D341Med (cell line): Measurements from ENCODE around the gene PCNP.
"Not testable (repeated sequence)": the region's sequence is repeated elsewhere in the genome, so short reads cannot be mapped to it uniquely, and the experiment has no call there.

ENCODE experiments used
- DNase-seq: peaks from one replicate; pipeline ENCODE4 v3.0.0; 2012; ENCODE audit warnings: low spot score

The PCNP gene, protein sequence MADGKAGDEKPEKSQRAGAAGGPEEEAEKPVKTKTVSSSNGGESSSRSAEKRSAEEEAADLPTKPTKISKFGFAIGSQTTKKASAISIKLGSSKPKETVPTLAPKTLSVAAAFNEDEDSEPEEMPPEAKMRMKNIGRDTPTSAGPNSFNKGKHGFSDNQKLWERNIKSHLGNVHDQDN

DNA sequence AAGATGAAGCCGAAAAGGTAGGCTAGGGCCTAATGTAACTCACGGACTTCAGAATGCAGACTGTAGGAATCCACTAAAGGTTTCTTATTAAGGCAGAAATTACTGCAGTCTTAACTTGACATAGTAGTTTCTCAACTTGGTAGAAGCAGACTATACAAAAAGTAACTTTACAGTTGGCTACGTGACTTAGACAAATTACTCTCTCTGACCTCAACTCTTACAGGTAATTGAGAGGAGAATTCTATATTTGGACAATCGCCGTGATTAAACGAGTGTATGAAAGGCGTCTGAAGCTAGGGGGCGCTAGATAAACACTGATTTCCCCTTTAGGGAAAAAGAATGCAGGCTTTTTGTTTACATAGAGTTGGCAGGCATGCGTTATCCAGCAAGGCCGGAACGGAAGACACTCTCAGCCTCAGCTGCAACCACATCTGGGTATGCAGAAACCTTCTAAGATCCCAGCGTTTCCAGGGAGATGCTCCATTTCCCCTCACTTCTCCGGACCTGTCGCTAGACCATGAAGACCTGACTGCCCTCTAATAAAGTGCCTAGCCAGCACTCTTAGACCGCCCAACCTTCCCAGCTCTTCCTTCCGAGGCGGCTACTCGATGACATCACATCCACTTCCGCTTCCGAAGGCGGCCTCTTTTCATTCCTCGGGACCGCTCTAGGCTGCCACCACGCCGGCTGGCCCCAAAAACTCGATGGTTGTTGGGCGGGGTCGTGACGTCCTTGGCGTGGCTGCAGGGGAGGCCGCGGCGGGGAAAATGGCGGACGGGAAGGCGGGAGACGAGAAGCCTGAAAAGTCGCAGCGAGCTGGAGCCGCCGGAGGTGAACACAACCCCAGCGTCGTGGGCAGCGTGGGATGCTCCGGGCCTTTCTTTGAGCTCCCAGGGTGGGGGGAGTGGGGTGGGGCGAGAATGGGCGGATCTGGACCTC, at the start of gene PCNP:
Gene PCNP, plus strand, starts transcription at position 732 of the 939 bp plus-strand sequence. Its CDS starts 36 bp downstream, at position 768.
- peak; percentile 95 for DNase-seq

DNA sequence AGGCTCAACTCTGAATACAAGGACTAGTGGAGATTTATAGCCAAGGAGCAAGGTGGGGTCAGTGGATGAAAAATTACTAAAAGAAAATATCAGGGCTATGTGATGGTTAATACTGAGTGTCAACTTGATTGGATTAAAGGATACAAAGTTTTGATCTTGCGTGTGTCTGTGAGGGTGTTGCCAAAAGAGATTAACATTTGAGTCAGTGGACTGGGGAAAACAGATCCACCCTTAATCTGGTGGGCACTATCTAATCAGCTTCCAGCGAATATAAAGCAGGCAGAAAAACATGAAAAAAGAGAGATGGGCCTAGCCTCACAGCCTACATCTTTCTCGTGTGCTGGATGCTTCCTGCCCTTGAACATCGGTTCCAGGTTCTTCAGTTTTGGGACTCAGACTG, 46.5 kb upstream of the PCNP start:
- DNase-seq = no peak

DNA sequence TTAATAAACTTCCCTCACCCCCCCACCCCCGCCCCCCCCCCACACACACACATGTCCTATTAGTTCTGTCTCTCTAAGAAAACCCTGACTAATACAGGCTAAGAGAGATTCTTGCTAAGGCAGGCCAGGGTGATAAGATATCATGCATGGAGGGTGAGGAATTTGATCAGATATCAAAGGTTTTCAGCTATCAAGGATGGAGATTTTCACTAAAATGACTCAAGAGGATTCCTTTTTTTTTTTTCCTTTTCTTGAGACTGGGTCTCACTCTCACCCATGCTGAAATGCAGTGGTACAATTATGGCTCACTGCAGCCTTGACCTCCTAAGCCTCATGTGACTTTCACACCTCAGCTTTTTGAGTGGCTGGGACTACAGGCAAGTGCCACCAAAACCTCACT, 46.1 kb upstream of the PCNP start:
- no peak for DNase-seq

DNA sequence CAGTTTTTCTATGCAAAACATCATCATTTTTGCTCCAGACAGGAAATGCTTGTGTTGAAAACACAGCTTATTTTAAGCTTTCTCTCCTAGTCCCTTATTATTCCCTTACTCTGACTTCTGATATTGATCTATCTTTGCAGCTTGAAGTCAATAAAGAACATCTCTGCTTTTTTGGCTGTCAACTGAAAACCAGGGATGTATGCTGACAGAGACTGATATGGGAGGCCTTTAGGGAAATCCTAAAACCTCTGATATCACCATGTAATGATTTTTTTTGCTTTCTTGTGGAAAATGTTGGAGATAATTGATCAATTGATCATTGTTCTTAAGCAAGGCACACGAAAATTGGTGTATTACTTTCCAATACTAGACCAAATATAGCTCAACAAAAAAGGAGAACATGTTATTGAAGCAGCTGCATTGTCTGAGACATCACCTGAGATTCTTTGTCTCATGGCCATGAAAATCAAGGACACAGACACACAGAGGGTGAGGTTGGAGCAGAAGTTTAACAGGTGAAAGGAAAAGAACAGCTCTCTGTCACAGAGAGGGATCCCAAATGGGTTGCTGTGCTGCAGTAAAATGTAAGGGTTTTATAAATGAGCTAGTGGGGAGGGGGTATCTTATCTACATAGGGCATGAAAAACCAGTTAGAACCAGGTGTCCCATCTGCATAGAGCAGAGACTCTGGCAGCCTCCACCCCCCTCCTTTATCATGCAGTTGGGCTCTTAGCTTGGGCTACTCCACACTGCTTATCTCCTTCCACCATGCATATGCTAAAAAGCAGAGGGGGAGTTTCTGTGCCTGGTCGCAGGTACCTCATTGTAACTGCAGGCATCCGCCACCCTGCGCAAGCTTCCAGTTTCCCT, 43.9 kb upstream of the PCNP start:
- no peak for DNase-seq

DNA sequence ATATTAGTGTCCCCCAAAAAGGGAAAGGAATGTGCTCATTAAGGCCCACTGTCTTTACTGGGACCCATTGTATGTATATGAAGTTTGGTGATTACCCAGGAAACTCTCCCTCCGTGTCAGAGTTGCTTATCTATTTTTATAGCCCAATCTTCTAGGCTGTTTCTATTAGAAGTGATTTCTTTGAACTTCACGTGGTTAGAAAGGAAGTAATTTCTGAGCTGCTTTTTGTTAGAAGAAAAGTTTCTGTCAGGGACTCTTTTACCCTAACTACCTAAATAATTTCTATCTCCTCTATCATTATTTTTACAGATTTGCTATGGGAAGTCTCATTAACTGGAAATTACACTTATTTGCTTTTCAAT, 43.3 kb upstream of the PCNP start:
- DNase-seq = no peak

DNA sequence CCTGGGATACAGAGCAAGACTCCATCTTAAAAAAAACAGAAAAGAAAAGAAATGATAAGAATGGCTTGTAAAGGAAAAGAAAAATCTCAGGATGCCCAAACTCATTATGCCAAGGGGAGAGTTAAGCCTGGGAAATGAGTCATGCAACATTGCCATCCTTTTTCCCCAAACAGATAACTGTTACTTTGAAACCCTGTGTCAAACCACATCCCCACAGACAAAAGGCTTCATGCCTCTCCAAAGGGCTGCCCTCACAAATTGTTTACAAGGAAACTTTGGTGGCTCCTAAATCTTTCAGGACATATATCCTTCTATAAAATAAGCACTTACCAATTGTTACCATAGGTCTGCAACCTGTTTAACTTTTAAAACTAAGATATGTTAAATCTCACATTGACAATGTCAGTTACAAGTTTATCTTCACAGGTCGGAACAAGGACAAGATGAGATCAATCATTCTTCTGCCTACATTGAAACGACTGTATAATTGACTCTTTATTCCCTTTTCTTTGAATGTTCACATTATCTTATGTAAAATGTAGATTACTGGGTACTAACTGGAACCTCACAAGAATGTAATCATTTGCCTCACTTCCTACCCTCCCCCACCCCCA, 42.4 kb upstream of the PCNP start:
- DNase-seq = no peak

DNA sequence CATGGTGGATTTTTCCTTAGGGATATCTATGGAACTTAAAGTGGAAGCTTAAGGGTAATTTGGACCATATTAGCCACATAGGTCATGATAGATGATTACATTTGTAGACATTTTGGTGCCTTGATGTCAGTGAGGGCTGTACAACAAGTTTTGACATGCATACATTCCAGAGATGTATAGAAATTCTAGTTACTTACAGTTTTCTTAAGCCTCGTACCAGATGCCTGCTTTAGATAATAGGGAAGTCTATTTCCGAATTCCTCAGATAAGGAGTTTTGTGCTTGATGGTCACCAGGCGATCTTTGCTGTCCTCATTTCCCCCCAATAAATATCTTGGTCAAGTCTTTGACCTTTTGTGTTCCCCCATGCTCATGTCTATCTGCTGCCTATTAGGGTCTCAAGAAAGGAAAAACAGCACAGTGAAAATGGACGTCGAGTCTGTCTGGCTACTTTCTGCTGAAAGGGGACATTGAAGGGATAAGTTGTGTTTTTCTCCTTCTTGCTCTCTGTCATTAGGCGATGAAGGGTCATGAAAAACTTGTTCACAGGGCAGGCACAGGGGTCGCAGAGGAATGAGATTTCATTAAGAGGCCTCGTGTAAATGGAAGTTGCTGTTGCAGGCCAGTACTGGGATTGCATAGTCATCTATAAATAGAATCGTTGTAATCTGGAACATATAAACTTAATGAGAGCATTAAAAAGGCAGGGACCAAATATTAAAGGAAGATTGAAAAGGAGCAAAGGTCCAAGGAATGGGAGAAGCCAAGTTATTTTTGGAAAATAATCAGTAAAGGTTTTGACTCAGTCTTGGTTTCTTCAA, 41.0 kb upstream of the PCNP start:
- DNase-seq = no peak

DNA sequence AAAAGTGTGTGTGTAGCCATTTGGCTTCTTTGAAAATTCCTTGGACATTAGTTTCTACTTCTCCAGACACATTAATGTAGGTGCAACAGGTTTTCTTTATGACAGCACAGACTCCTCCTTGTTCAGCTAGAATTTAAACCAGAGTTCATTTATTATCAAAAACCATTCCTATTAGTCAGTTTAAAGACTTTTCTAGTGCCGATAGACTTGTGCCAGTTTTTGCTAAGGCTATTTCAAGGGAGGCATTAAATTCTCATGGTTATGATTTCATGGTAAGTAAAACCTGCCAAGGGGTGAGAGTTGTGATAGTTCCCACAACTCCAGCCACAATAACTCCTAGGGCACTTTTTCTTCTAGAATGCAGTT, 40.4 kb upstream of the PCNP start:
- DNase-seq = no peak

DNA sequence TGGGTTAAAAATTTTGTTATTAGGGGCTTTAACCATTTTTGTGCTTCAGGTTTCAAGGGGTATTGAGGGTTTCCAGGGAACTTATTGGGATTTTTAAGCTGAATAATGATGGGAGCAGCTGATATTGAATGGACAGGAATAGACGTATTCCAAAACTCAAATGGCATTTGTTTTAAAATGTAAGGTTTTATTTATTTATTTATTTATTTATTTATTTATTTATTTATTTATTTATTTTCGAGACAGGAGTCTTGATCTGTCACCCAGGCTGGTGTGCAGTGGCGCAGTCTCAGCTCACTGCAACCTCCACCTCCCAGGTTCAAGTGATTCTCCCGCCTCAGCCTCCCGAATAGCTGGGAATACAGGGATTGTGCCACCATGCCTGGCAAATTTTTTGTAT, 38.8 kb upstream of the PCNP start:
- no peak for DNase-seq

DNA sequence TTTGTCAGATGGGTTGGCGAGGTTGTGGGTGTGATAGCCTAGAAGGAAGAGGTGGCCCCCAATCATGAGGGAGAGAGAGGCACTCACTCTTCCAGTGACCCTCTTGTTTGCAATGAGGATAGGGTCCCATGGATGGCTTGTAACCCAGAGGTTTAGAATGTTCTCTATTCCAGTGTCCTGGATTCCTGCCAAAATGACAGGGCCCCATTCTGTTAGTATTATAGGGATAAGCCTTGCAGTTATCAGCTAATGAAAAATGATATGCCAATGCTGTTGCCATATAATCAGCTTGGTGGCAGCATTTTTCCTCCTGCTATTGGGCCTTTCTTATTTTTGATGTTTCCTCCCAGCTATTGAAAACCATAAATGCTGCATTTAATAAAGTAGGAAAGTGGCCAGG, 37.7 kb upstream of the PCNP start:
- DNase-seq = no peak

DNA sequence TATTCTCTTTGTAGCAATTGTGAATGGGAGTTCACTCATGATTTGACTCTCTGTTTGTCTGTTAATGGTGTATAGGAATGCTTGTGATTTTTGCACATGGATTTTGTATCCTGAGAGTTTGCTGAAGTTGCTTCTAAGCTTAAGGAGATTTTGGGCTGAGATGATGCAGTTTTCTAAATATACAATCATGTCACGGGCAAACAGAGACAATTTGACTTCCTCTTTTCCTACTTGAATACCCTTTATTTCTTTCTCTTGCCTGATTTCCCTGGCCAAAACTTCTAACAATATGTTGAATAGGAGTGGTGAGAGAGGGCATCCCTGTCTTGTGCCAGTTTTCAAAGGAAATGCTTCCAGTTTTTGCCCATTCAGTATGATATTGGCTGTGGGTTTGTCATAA, 37.0 kb upstream of the PCNP start:
- DNase-seq = not testable (repeated sequence)

DNA sequence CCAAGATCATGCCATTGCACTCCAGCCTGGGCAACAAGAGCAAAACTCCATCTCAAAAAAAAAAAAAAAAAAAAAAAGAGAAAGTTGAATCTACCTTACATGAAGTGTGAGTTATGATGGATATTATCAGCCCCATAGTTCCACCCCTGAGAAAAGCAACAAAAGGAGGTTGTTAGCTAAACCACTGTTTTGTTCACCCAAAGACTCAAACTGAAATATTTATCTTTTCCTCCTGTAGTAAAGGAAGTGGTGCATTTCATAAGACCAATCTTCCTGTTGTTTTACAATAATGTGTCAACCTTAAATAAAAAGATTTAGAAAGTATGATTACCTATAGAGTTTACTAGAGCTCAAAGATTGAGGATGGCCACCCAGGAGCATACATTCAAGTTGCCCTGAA, 31.0 kb upstream of the PCNP start:
- no peak for DNase-seq

DNA sequence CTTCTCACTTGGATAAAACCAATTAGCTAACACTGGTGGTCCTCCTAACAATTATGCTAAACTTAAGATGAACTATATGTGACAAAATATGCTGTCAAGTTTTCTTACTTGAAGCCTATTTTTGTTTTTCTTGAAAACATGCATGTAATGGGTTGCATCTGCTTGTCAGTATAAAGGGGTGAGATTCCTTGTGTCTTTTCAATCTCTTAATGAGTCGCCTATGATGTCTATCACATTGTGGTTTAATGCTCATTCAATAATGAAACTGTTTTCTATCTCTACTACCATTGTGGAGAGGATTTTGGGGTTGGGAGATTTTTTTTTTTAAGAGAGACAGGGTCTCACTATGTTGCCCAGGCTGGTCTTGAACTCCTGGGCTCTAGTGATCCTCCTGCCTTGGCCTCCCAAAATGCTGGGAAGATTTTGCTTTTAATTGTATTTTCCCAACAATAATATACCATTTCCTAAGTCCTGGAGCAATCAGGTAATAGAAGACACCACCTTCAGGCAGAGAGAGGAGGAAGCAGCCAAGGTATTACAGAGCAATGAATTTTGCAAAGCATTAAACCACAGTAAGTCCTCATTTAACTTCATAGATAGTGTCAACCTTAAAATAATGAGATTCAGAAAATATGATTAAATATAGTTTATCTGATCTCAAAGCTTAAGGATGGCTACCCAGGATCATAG, 29.7 kb upstream of the PCNP start:
- no peak for DNase-seq

DNA sequence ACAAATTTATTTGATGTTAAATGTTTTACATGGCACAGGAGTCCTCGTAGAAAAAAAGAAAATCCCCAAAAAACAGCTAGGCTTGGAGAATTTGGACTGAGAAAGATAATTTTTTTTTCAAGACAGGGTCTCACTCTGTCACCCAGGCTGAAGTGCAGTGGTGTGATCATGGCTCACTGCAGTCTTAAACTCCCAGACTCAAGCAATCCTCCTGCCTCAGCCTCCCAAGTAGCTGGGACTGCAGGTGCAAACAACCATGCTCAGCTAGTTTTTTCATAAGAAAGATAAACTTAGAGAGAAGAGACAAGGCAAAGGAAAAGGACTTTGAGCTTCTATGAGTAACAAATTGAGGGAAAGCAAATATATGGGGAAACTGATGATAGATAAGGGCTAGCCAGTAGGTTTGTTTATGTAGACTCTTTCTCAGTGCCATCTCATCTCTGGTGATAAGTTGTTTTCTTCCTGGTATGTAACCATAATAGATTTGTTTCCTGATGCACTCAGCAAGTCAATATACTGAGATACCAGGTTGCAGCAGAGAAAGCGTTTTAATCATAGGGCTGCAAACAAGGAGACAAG, 25.4 kb upstream of the PCNP start:
- DNase-seq = no peak

DNA sequence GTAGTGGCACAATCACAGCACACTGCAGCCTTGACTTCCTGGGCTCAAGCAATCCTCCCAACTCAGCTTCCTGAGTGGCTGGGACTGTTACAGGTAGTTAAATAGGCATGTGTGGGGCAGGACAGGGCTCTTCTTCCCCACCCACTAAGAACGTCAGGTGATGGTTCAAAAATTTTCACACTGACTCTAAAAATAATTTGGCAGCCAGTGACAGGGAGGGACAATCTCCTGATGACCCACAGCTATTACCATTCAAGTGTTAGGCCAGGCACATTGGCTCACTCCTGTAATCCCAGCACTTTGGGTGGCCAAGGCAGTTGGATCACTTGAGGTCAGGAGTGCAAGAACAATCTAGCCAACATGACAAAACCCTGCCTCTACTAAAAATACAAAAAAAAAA, 24.5 kb upstream of the PCNP start:
- DNase-seq = no peak

DNA sequence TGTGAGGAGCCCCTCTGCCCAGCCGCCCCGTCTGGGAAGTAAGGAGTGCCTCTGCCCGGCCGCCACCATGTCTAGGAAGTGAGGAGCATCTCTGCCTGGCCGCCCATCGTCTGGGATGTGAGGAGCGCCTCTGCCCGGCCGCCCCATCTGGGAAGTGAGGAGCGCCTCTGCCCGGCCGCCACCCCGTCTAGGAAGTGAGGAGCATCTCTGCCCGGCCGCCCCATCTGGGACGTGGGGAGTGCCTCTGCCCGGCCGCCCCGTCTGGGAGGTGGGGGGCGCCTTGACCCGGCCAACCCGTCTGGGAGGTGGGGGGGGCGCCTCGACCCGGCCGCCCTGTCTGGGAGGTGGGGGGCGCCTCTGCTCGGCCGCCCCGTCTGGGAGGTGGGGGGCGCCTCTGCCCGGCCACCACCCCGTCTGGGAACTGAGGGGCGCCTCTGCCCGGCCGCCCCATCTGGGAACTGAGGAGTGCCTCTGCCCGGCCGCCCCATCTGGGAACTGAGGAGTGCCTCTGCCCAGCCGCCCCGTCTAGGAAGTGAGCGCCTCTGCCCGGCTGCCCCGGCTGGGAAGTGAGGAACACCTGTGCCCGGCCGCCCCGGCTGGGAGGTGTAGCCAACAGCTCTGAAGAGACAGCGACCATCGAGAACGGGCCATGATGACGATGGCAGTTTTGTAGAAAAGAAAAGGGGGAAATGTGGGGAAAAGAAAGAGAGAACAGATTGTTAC, 22.5 kb upstream of the PCNP start:
- not testable (repeated sequence) for DNase-seq

DNA sequence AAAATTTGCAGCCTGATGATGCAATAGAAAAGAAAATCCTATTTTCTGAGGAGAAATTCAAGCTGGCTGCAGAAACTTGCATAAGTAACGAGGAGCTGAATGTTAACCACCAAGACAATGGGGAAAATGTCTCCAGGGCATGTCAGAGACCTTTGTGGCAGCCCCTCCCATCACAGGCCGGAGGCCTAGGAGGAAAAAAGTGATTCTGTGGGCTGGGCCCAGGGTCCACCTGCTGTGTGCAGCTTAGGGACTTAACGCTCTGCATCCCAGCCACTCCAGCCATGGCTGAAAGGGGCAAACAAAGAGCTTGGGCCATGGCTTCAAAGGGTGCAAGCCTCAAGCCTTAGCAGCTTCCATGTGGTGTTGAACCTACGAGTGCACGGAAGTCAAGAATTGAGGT, 20.6 kb upstream of the PCNP start:
- not testable (repeated sequence) for DNase-seq

DNA sequence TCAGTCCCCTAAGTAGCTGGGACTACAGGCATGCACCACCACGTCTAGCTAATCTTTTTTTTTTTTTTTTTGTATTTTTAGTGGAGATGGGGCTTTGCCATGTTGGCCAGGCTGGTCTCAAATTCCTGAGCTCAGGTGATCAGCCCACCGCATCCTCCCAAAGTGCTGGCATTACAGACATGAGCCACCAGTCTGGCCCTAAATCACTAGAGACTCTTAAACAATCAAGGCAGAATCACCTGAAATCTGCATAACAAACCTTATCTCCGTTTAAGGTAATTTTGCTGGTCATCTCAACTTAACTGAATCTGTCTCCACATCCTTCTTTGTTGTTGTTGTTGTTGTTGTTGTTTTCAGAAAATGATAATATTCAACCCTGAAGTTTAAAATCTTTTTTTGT, 17.9 kb upstream of the PCNP start:
- DNase-seq = no peak

DNA sequence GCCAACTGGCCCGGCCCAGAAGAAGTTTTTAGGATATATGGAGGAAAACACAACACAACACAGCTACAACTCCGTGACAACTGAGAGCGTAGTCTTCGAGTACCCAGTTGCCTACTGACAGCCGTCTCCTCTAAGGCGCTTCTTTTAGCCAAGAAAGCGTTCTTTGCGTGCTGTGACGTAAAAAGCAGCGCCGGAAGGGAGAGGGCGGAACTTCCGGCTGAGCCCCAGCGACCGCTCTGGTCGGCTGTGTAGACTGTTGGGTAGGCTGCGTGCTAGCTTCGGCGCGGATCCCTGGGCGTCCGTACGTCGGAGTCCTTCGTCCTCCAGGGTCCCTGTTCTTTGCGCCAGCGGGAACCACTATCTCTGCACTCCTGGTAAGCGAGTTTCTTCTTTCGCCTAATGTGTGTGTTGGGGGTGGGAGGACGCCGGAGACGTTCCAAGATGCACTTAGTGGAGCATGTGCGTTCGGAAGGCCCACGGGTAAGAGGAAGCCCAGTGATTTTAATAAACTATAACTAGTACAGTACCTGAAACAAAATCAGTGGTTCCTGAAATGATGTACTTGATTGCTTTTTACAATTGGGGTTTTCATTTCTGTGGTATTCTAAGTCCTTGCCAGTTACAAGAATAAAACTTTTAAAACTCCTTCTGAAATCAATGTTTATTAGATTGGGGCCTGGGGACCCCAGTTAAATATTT, 12.2 kb upstream of the PCNP start, which contains the start of gene TRMT10C:
Gene TRMT10C, plus strand, starts transcription at position 239 of the 699 bp plus-strand sequence. CDS start 2,914 bp downstream, outside the sequence.
- peak; percentile 94 for DNase-seq
